Nephron progenitor cell (in vitro differentiated cells): ENCODE measurements around the gene CORO7.

Experiments
- DNase-seq: peaks from one replicate; pipeline ENCODE4 v3.0.0; 2021
- H3K27ac Mint-ChIP-seq: 2 replicates; pipeline ENCODE4 v1.8.0; 2021; ENCODE audit warnings: mild to moderate bottlenecking, moderate library complexity, mixed read lengths
- H3K27me3 Mint-ChIP-seq: 2 replicates; pipeline ENCODE4 v1.8.0; 2021; ENCODE audit warnings: mild to moderate bottlenecking, low read depth, mixed read lengths; ENCODE audit not compliant: poor library complexity
- H3K36me3 Mint-ChIP-seq: 2 replicates; pipeline ENCODE4 v1.8.0; 2021; ENCODE audit warnings: low read depth, mixed read lengths
- H3K4me1 Mint-ChIP-seq: 2 replicates; pipeline ENCODE4 v1.8.0; 2021; ENCODE audit warnings: mixed read lengths
- H3K4me3 Mint-ChIP-seq: 2 replicates; pipeline ENCODE4 v1.8.0; 2021; ENCODE audit warnings: mild to moderate bottlenecking, moderate library complexity, mixed read lengths
- H3K9me3 Mint-ChIP-seq: 2 replicates; pipeline ENCODE4 v1.8.0; 2021; ENCODE audit warnings: mild to moderate bottlenecking, moderate library complexity, mixed read lengths
- CTCF ChIP-seq: fragments of 200-600 bp; sonication (generic); IDR thresholded peaks from 2 replicates; pipeline ENCODE4 v1.5.0; 2021; ENCODE audit warnings: antibody characterized with exemption

CORO7 gene

GRCh38 chr16:4340443-4340842 lies 76.0 kb downstream of the CORO7 start:
- no peak for TF ChIP-seq CTCF
- Mint-ChIP-seq H3K27ac (peak overlapping the region; percentile 72), H3K9me3 (peaks cover 10% of the 10 kb centered on the region), H3K27me3 (no peaks in the 10 kb centered on the region), H3K4me1 (peaks cover 6% of the 10 kb centered on the region), H3K36me3 (peaks cover 19% of the 10 kb centered on the region), H3K4me3 (no peak overlapping the region)
- no peak for DNase-seq

GRCh38 chr16:4339909-4340308 lies 76.5 kb downstream of the CORO7 start:
- H3K27me3 Mint-ChIP-seq: no peaks in the 10 kb centered on the region
- no peak for DNase-seq
- peaks cover 17% of the 10 kb centered on the region for H3K36me3 Mint-ChIP-seq
- H3K27ac Mint-ChIP-seq: peak overlapping the region; percentile 72
- no peak for TF ChIP-seq CTCF
- H3K9me3 Mint-ChIP-seq: peaks cover 8% of the 10 kb centered on the region
- peaks cover 6% of the 10 kb centered on the region for H3K4me1 Mint-ChIP-seq
- no peak overlapping the region for H3K4me3 Mint-ChIP-seq

GRCh38 chr16:4339455-4339854 lies 76.9 kb downstream of the CORO7 start:
- Mint-ChIP-seq H3K27me3 (no peaks in the 10 kb centered on the region), H3K9me3 (peaks cover 5% of the 10 kb centered on the region), H3K4me3 (no peak overlapping the region), H3K4me1 (peaks cover 6% of the 10 kb centered on the region), H3K36me3 (peaks cover 17% of the 10 kb centered on the region), H3K27ac (peak overlapping the region; percentile 64)
- DNase-seq: no peak
- TF ChIP-seq CTCF: no peak

- no peak for DNase-seq
- TF ChIP-seq CTCF: no peak
- H3K27me3 Mint-ChIP-seq: no peaks in the 10 kb centered on the region
- peaks cover 15% of the 10 kb centered on the region for H3K36me3 Mint-ChIP-seq
- peak overlapping the region; percentile 64 for H3K27ac Mint-ChIP-seq
- H3K4me3 Mint-ChIP-seq: no peak overlapping the region
- peaks cover 6% of the 10 kb centered on the region for H3K4me1 Mint-ChIP-seq
- H3K9me3 Mint-ChIP-seq: peaks cover 2% of the 10 kb centered on the region
These were observed 77.6 kb downstream of the CORO7 start for GRCh38 chr16:4338712-4339299.

- H3K4me3 Mint-ChIP-seq: no peak overlapping the region
- H3K27me3 Mint-ChIP-seq: no peaks in the 10 kb centered on the region
- TF ChIP-seq CTCF: no peak
- peaks cover 10% of the 10 kb centered on the region for H3K36me3 Mint-ChIP-seq
- no peak overlapping the region for H3K27ac Mint-ChIP-seq
- H3K9me3 Mint-ChIP-seq: no peaks in the 10 kb centered on the region
- H3K4me1 Mint-ChIP-seq: peaks cover 6% of the 10 kb centered on the region
- DNase-seq: no peak
These were observed 78.2 kb downstream of the CORO7 start for GRCh38 chr16:4338125-4338582.

- no peaks in the 10 kb centered on the region for H3K27me3 Mint-ChIP-seq
- H3K9me3 Mint-ChIP-seq: no peaks in the 10 kb centered on the region
- H3K27ac Mint-ChIP-seq: no peak overlapping the region
- peaks cover 10% of the 10 kb centered on the region for H3K36me3 Mint-ChIP-seq
- no peak for TF ChIP-seq CTCF
- no peak for DNase-seq
- H3K4me3 Mint-ChIP-seq: no peak overlapping the region
- H3K4me1 Mint-ChIP-seq: peaks cover 6% of the 10 kb centered on the region
These were observed 78.8 kb downstream of the CORO7 start for GRCh38 chr16:4337540-4338088.
